ENCODE results near the gene BRSK1.

- TF ChIP-seq GATA2 (IDR thresholded peaks at IDR 0.05; ENCODE audit: low read depth, low read length) (no peak), GATA3 (IDR thresholded peaks at IDR 0.05; ENCODE audit: low read depth, low read length) (no peak)
Observed at GRCh38 chr19:55245236-55245904, 38.4 kb upstream of the BRSK1 start.
